GM12872 (cell line): ENCODE measurements around the gene SASH3.

Source experiments
- TF ChIP-seq, protein P1 (sequence below): IDR thresholded peaks from 3 replicates; pipeline ENCODE4 v1.5.1; 2011; ENCODE audit warnings: low read depth, mild to moderate bottlenecking, low read length, moderate library complexity; ENCODE audit not compliant: insufficient read depth

The SASH3 gene

DNA sequence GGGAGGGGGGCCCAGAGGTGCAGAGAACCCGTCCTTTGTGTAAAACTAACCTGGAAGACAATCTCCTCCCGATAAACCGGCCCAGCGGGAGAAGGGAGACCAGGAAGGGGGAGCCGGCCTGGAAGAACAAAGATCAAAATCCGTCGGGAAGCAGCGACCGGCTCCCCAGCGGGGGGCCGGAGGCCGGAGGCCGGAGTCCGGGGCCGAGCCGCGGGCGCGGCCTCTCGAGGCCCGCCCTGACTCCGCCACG, 63.4 kb downstream of the SASH3 start:
- TF ChIP-seq, protein P1, sequence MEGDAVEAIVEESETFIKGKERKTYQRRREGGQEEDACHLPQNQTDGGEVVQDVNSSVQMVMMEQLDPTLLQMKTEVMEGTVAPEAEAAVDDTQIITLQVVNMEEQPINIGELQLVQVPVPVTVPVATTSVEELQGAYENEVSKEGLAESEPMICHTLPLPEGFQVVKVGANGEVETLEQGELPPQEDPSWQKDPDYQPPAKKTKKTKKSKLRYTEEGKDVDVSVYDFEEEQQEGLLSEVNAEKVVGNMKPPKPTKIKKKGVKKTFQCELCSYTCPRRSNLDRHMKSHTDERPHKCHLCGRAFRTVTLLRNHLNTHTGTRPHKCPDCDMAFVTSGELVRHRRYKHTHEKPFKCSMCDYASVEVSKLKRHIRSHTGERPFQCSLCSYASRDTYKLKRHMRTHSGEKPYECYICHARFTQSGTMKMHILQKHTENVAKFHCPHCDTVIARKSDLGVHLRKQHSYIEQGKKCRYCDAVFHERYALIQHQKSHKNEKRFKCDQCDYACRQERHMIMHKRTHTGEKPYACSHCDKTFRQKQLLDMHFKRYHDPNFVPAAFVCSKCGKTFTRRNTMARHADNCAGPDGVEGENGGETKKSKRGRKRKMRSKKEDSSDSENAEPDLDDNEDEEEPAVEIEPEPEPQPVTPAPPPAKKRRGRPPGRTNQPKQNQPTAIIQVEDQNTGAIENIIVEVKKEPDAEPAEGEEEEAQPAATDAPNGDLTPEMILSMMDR, result no peak

DNA sequence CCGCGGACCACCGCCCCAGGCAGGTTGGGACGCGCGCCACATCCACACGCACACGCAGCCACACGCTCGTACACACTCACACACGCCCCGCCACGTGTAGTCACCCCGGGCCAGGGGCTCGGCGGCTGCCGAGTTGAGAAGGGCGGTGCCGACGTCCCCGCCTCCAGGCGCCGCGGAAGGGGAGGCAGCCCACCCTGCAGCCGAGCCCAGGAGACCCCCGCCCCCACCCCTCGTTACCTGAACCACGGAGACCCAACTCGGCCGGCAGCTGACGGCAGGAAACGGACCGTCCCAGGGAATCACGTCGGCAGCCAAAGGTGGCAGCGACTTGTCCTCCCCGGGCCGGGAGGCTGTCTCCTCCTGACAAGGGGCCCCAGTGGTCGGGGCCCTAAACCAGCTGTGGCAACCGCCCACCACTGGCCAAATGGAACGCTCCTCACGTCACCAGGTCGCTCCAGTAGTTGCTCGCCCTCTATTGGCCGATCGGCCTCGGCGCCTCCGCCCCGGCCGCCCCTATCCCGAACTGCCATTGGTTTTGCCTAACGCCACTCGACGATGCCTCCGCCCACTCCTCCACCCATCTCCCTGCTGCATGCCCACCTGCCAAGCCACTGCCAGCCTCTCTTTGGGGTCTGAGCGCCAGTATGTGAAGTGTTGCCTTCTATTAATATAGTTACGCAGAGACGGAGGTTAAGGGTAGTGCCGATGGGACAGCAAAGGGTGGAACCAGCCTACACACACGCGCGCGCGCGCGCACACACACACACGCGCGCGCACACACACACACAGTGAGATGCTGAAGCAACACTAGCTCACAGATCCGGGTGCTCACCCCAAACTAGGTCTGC, 63.9 kb downstream of the SASH3 start, which contains the start of gene ZDHHC9:
ZDHHC9 (minus strand) TSS at position 428 of the 848 bp plus-strand sequence. CDS start 1,941 bp downstream, outside the sequence.
- TF ChIP-seq, protein P1, result no peak
